Measurements from ENCODE around the gene TCF25. TPM values are rescaled to one million over a fixed set of nuclear protein-coding genes. Genes with fewer than 3 reads are reported as not detected.

The TCF25 gene
- total RNA-seq, 1 donor from 2014 or later: 82.6 TPM

DNA sequence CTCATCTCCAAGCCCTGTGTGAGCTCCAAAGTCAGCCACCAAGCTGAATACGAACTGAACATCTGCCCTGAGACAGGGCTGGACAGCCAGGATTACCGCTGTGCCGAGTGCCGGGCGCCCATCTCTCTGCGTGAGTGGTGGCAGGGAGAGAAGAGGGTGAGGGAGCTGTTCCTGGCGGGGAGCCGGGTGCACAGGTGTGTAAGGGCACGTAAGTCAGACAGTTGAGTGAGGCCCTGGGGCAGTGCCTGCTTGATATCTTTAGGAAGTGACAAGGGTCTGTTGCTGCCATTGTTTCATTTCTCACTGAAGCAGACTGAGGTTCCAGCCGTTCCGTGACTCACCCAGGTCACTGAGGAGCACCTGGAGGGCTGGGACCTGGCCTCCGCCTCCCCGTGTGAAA, 87.6 kb downstream of the TCF25 start:
- no peak for DNase-seq
- TF ChIP-seq, protein P1, sequence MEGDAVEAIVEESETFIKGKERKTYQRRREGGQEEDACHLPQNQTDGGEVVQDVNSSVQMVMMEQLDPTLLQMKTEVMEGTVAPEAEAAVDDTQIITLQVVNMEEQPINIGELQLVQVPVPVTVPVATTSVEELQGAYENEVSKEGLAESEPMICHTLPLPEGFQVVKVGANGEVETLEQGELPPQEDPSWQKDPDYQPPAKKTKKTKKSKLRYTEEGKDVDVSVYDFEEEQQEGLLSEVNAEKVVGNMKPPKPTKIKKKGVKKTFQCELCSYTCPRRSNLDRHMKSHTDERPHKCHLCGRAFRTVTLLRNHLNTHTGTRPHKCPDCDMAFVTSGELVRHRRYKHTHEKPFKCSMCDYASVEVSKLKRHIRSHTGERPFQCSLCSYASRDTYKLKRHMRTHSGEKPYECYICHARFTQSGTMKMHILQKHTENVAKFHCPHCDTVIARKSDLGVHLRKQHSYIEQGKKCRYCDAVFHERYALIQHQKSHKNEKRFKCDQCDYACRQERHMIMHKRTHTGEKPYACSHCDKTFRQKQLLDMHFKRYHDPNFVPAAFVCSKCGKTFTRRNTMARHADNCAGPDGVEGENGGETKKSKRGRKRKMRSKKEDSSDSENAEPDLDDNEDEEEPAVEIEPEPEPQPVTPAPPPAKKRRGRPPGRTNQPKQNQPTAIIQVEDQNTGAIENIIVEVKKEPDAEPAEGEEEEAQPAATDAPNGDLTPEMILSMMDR (IDR thresholded peaks at IDR 0.05; ENCODE audit: borderline replicate concordance): no peak
- Histone ChIP-seq H3K4me1 (no peaks in the 10 kb centered on the region), H3K9me3 (replicated peaks) (no peaks in the 10 kb centered on the region), H3K27ac (replicated peaks) (no peak overlapping the region), H3K36me3 (peaks cover 70% of the 10 kb centered on the region), H3K4me3 (no peak overlapping the region), H3K27me3 (ENCODE audit: low read depth) (no peaks in the 10 kb centered on the region)
- intact Hi-C loops (cut with micrococcal nuclease): no loop called here

Other genes with a start within 250 kb of the TCF25 start
- 37.3 TPM for gene CHMP1A, start 215.9 kb upstream of the TCF25 start, total RNA-seq
- gene SPATA33, start 215.8 kb upstream of the TCF25 start, total RNA-seq: 3.6 TPM
- gene CDK10, start 186.9 kb upstream of the TCF25 start, total RNA-seq: 26.7 TPM
- gene SPATA2L, start 171.9 kb upstream of the TCF25 start, total RNA-seq: 2.1 TPM
- 12.6 TPM for gene VPS9D1, start 152.7 kb upstream of the TCF25 start, total RNA-seq
- gene ZNF276, start 152.1 kb upstream of the TCF25 start, total RNA-seq: 12.9 TPM
- 2.4 TPM for gene FANCA, start 56.9 kb upstream of the TCF25 start, total RNA-seq
- 1.2 TPM for gene SPIRE2, start 45.1 kb upstream of the TCF25 start, total RNA-seq
- gene MC1R, start 45.3 kb downstream of the TCF25 start, total RNA-seq: 1.2 TPM
- 2.1 TPM for gene TUBB3, start 49.8 kb downstream of the TCF25 start, total RNA-seq
- 44.7 TPM for gene DEF8, start 75.2 kb downstream of the TCF25 start, total RNA-seq
- 4.6 TPM for gene DBNDD1, start 145.9 kb downstream of the TCF25 start, total RNA-seq
- not detected for gene PRDM7, start 203.7 kb downstream of the TCF25 start, total RNA-seq

All from left ventricle myocardium inferior (tissue), 1 donor.